Measurements from ENCODE around the gene DOCK7.

DOCK7 gene

GRCh38 chr1:62493656-62494055, 194.5 kb downstream of the DOCK7 start:
- no peak for TF ChIP-seq FOXP2 (optimal IDR thresholded peaks at IDR 0.05; ENCODE audit: control extremely low read depth, extremely low read length, insufficient read depth)
- Histone ChIP-seq H3K36me3 (ENCODE audit: insufficient read depth, low read length) (peaks cover 3% of the 10 kb centered on the region; the same call in 1 of the 2 replicates), H3K4me3 (no peak overlapping the region), H3K9me3 (ENCODE audit: low read depth, low read length) (no peaks in the 10 kb centered on the region), H3K27ac (no peak overlapping the region), H3K9ac (ENCODE audit: insufficient read length) (no peak overlapping the region)
- no peak for DNase-seq (ENCODE audit: low read depth, low spot score)

DNA sequence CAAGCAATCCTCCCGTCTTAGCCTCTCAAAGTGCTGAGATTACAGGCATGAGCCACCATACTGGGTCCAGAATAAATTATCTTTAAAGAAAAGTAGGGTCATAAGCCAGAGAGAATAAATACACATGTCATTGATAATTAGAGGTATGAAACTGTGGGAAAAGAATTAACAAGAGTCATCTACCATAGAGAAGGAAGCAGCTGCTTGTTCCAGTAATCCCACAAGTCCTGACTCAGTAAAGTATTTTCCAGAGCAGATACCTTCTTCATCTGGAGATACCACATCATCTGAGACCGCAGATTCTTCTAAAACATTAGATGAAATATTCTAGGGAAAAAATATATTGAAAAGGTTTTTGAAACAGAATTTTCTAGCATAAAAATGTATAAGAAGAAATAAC, 195.7 kb downstream of the DOCK7 start:
- H3K4me3 ChIP-seq, result no peak overlapping the region
- H3K9ac ChIP-seq (ENCODE audit: insufficient read length), result no peak overlapping the region
- no peak for TF ChIP-seq FOXP2 (optimal IDR thresholded peaks at IDR 0.05; ENCODE audit: control extremely low read depth, extremely low read length, insufficient read depth)
- no peak for TF ChIP-seq POLR2AphosphoS5 (IDR thresholded peaks at IDR 0.05; ENCODE audit: borderline replicate concordance, low read depth, low read length)
- TF ChIP-seq EZH2 (IDR thresholded peaks at IDR 0.05), result no peak
- peaks cover 3% of the 10 kb centered on the region; the same call in 1 of the 2 replicates for H3K36me3 ChIP-seq (ENCODE audit: insufficient read depth, low read length)
- no peak overlapping the region for H3K27ac ChIP-seq
- H3K9me3 ChIP-seq (ENCODE audit: low read depth, low read length), result no peaks in the 10 kb centered on the region
- DNase-seq (ENCODE audit: low read depth, low spot score), result no peak

DNA sequence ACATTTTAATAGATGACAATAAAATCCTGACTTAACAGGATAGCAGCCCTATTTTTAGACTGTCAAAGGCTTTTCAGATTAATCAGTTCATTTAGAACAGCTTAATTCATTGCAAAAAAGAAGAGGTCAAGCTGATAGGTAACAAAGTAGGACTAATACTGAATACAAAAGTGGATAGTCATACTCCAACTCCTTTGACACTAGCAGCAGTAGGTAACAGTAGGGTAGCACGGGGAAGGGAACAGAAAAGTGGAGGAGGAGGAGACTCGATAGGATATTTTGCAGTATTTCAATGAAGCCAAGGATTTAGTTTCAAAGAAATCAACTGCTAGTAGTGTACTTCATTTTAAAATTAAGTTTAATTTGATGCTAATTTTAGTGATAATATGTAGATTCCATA, 200.2 kb downstream of the DOCK7 start:
- no peak overlapping the region for H3K27ac ChIP-seq

GRCh38 chr1:62484824-62485468, 203.2 kb downstream of the DOCK7 start:
- TF ChIP-seq POLR2AphosphoS5 (IDR thresholded peaks at IDR 0.05; ENCODE audit: borderline replicate concordance, low read depth, low read length) (no peak), EZH2 (IDR thresholded peaks at IDR 0.05) (no peak), FOXP2 (optimal IDR thresholded peaks at IDR 0.05; ENCODE audit: control extremely low read depth, extremely low read length, insufficient read depth) (no peak)
- Histone ChIP-seq H3K9me3 (ENCODE audit: low read depth, low read length) (no peaks in the 10 kb centered on the region), H3K36me3 (ENCODE audit: insufficient read depth, low read length) (no peaks in the 10 kb centered on the region), H3K27ac (no peak overlapping the region), H3K9ac (ENCODE audit: insufficient read length) (no peak overlapping the region), H3K4me3 (no peak overlapping the region)
- no peak for DNase-seq (ENCODE audit: low read depth, low spot score)

More for the DNA sequence above, 200.2 kb downstream of the DOCK7 start:
- H3K4me3 ChIP-seq, result no peak overlapping the region
- 0 out of 2 replicates have a peak, but pooled peaks cover 3% of the 10 kb centered on the region for H3K36me3 ChIP-seq (ENCODE audit: insufficient read depth, low read length)
- DNase-seq (ENCODE audit: low read depth, low spot score), result no peak
- H3K9ac ChIP-seq (ENCODE audit: insufficient read length), result no peak overlapping the region
- no peaks in the 10 kb centered on the region for H3K9me3 ChIP-seq (ENCODE audit: low read depth, low read length)
- TF ChIP-seq POLR2AphosphoS5 (IDR thresholded peaks at IDR 0.05; ENCODE audit: borderline replicate concordance, low read depth, low read length), result no peak
- no peak for TF ChIP-seq EZH2 (IDR thresholded peaks at IDR 0.05)
- no peak for TF ChIP-seq FOXP2 (optimal IDR thresholded peaks at IDR 0.05; ENCODE audit: control extremely low read depth, extremely low read length, insufficient read depth)

DNA sequence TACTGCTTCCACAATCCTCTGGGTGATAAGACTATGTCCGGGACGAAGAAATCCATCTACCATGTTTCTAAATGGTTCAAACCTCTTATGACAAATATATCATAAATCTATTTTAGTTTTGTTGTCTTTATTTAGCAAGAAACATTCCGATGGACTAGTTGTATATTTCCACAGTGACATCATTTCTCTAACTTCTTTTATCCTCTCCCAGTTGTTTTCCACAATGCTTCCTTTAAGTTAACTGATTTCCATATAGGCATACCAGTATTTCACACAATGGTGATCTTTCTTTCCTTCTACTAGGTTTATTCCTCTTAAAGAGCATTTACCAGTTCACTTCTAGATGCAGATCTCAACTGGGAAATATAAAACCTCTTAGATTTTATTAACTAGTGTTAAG, 206.5 kb downstream of the DOCK7 start:
- H3K4me3 ChIP-seq, result no peak overlapping the region

GRCh38 chr1:62476525-62477219, 211.5 kb downstream of the DOCK7 start:
- no peak overlapping the region for H3K27ac ChIP-seq
- no peak overlapping the region for H3K4me3 ChIP-seq
- H3K9ac ChIP-seq (ENCODE audit: insufficient read length), result no peak overlapping the region
- peaks cover 12% of the 10 kb centered on the region; the same call in 1 of the 2 replicates for H3K36me3 ChIP-seq (ENCODE audit: insufficient read depth, low read length)
- H3K9me3 ChIP-seq (ENCODE audit: low read depth, low read length), result no peaks in the 10 kb centered on the region
- no peak for DNase-seq (ENCODE audit: low read depth, low spot score)
- no peak for TF ChIP-seq EZH2 (IDR thresholded peaks at IDR 0.05)
- TF ChIP-seq FOXP2 (optimal IDR thresholded peaks at IDR 0.05; ENCODE audit: control extremely low read depth, extremely low read length, insufficient read depth), result no peak
- TF ChIP-seq POLR2AphosphoS5 (IDR thresholded peaks at IDR 0.05; ENCODE audit: borderline replicate concordance, low read depth, low read length), result no peak

More for the DNA sequence above, 206.5 kb downstream of the DOCK7 start:
- no peaks in the 10 kb centered on the region for H3K36me3 ChIP-seq (ENCODE audit: insufficient read depth, low read length)
- DNase-seq (ENCODE audit: low read depth, low spot score), result no peak
- TF ChIP-seq EZH2 (IDR thresholded peaks at IDR 0.05) (no peak), POLR2AphosphoS5 (IDR thresholded peaks at IDR 0.05; ENCODE audit: borderline replicate concordance, low read depth, low read length) (no peak), FOXP2 (optimal IDR thresholded peaks at IDR 0.05; ENCODE audit: control extremely low read depth, extremely low read length, insufficient read depth) (no peak)
- no peaks in the 10 kb centered on the region for H3K9me3 ChIP-seq (ENCODE audit: low read depth, low read length)
- no peak overlapping the region for H3K27ac ChIP-seq
- H3K9ac ChIP-seq (ENCODE audit: insufficient read length), result no peak overlapping the region

DNA sequence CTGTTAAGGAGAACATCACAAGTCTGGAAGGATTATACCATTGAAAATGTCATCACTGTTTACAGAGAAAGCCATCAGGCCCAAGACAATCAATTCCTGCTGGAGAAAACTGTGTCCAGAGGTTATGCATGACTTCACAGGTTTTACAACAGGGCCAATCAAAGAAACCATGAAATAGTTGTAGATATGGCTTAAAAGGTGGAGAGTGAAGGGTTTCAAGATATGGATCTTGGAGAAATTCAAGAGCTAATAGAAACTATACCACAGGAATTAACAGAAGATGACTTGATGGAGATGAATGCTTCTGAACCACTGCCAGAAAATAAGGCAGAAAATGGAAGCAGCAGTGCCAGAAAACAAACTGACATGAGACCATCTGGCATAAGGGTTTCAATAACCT, 221.1 kb downstream of the DOCK7 start:
- Histone ChIP-seq H3K9me3 (ENCODE audit: low read depth, low read length) (no peaks in the 10 kb centered on the region), H3K27ac (no peak overlapping the region), H3K9ac (ENCODE audit: insufficient read length) (no peak overlapping the region), H3K4me3 (no peak overlapping the region), H3K36me3 (ENCODE audit: insufficient read depth, low read length) (peaks cover 13% of the 10 kb centered on the region; the same call in 1 of the 2 replicates)
- TF ChIP-seq POLR2AphosphoS5 (IDR thresholded peaks at IDR 0.05; ENCODE audit: borderline replicate concordance, low read depth, low read length) (no peak), EZH2 (IDR thresholded peaks at IDR 0.05) (no peak), FOXP2 (optimal IDR thresholded peaks at IDR 0.05; ENCODE audit: control extremely low read depth, extremely low read length, insufficient read depth) (no peak)
- no peak for DNase-seq (ENCODE audit: low read depth, low spot score)

DNA sequence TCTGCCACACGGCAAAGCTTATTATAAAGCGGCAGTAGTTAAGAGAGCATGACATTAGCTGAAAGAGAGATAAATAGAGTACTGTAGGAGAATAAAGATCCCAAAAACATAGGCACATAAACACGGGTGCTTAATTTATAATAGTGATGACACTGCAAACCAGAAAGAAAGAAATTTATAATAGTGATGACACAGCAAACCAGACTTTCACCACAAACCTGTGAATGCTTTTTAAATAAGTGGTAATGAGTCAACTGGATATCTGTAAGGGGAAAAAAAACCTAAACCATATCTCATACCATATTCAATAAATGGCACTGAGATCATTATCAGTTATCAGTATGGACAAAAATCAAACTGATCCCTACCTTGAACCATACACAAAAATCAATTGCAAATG, 225.8 kb downstream of the DOCK7 start:
- no peaks in the 10 kb centered on the region for H3K9me3 ChIP-seq (ENCODE audit: low read depth, low read length)
- peak; percentile 67 for DNase-seq (ENCODE audit: low read depth, low spot score)
- TF ChIP-seq POLR2AphosphoS5 (IDR thresholded peaks at IDR 0.05; ENCODE audit: borderline replicate concordance, low read depth, low read length) (peak; percentile 46; the same call in 1 of the 2 replicates), EZH2 (IDR thresholded peaks at IDR 0.05) (no peak), FOXP2 (optimal IDR thresholded peaks at IDR 0.05; ENCODE audit: control extremely low read depth, extremely low read length, insufficient read depth) (no peak)
- H3K36me3 ChIP-seq (ENCODE audit: insufficient read depth, low read length), result 0 out of 2 replicates have a peak, but pooled peaks cover 6% of the 10 kb centered on the region
- no peak overlapping the region for H3K9ac ChIP-seq (ENCODE audit: insufficient read length)
- peak overlapping the region; percentile 89 for H3K27ac ChIP-seq
- H3K4me3 ChIP-seq, result peak overlapping the region; percentile 47; the same call in 1 of the 2 replicates
